ENCODE results near the gene C20orf204.

C20orf204 gene

GRCh38 chr20:64062276-64062595, 26.3 kb downstream of the C20orf204 start:
- no peak for TF ChIP-seq CTCF (IDR thresholded peaks at IDR 0.05; ENCODE audit: insufficient read depth, missing control alignments)
- FAIRE-seq = no peak
- no peak for DNase-seq (ENCODE audit: insufficient read length, low spot score)

- no peak for TF ChIP-seq CTCF (IDR thresholded peaks at IDR 0.05; ENCODE audit: insufficient read depth, missing control alignments)
- peak; percentile 100 for DNase-seq (ENCODE audit: insufficient read length, low spot score)
- FAIRE-seq = no peak
Observed at GRCh38 chr20:64062596-64063388, 26.8 kb downstream of the C20orf204 start, which contains the start of gene TCEA2. Gene TCEA2, plus strand, starts transcription at chr20:64063198. Its CDS starts 115 bp downstream, at chr20:64063313.

GRCh38 chr20:64063389-64064144, 27.6 kb downstream of the C20orf204 start:
- DNase-seq (ENCODE audit: insufficient read length, low spot score) (no peak), FAIRE-seq (no peak)
- no peak for TF ChIP-seq CTCF (IDR thresholded peaks at IDR 0.05; ENCODE audit: insufficient read depth, missing control alignments)

- DNase-seq (ENCODE audit: insufficient read length, low spot score) (no peak), FAIRE-seq (no peak)
- TF ChIP-seq CTCF (IDR thresholded peaks at IDR 0.05; ENCODE audit: insufficient read depth, missing control alignments) = no peak
Observed at GRCh38 chr20:64064145-64064698, 28.2 kb downstream of the C20orf204 start.

GRCh38 chr20:64065062-64065973, 29.3 kb downstream of the C20orf204 start:
- FAIRE-seq = no peak
- TF ChIP-seq CTCF (IDR thresholded peaks at IDR 0.05; ENCODE audit: insufficient read depth, missing control alignments) = no peak
- DNase-seq (ENCODE audit: insufficient read length, low spot score) = no peak

GRCh38 chr20:64065974-64066343, 30.0 kb downstream of the C20orf204 start:
- DNase-seq (ENCODE audit: insufficient read length, low spot score) (no peak), FAIRE-seq (no peak)
- no peak for TF ChIP-seq CTCF (IDR thresholded peaks at IDR 0.05; ENCODE audit: insufficient read depth, missing control alignments)

Data from D721Med (cell line).